ENCODE measurements around the gene BABAM2. TPM values are rescaled to one million over a fixed set of nuclear protein-coding genes. Genes with fewer than 3 reads are reported as not detected.

Gene BABAM2
- total RNA-seq, 4 donors from 2014 or later: 57.2 to 72.2 (median 67.5) TPM

DNA sequence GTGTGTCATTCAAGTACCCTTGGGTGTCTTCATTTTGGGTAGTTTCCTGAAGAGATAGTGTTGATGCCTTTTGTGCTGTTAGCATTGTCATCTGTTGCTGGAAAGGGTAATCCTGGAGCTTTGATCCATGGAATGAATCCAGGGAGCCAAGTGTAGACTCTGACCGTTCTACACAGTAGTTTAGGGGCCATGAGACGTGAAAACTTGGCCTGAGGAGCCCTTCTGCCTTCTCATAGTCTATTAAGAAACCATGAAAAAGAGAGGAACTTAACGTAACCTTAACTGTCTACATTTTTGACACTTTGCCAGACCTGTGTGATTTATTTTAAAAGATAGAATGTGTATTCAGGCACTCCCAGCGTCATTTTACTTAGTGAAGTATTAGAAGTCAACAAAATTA, 194.0 kb downstream of the BABAM2 start:
- no peak for ATAC-seq
- in situ Hi-C loops (cut with MboI; ENCODE audit: low sequenced_read_pairs in 4 of 4): no loop called here

DNA sequence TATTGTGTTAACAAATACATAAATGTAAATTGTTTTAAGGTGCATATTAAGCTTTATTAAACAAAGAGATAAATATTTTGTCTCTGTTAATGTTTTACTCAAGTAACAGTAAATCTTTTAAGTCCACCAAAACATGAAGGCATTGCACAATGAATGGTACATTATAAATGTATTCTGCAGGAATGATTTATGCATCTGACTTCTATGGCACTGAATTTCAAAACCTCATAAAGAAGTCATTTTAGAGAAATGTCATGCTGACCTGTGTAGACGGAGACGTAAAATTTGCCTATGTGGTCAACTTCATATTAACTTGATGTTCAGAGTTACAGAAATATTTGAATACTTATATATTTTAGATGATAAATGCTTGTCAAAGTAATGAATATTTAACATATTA, 194.7 kb downstream of the BABAM2 start:
- Histone ChIP-seq H3K4me3 (no peak overlapping the region), H3K9me3 (no peaks in the 10 kb centered on the region), H3K36me3 (no peaks in the 10 kb centered on the region), H3K27ac (no peak overlapping the region), H3K4me1 (peaks cover 9 to 21% of the 10 kb centered on the region in 2 donors), H3K27me3 (no peaks in the 10 kb centered on the region)
- no peak for TF ChIP-seq POLR2A (IDR thresholded peaks at IDR 0.05)
- TF ChIP-seq, protein P1, sequence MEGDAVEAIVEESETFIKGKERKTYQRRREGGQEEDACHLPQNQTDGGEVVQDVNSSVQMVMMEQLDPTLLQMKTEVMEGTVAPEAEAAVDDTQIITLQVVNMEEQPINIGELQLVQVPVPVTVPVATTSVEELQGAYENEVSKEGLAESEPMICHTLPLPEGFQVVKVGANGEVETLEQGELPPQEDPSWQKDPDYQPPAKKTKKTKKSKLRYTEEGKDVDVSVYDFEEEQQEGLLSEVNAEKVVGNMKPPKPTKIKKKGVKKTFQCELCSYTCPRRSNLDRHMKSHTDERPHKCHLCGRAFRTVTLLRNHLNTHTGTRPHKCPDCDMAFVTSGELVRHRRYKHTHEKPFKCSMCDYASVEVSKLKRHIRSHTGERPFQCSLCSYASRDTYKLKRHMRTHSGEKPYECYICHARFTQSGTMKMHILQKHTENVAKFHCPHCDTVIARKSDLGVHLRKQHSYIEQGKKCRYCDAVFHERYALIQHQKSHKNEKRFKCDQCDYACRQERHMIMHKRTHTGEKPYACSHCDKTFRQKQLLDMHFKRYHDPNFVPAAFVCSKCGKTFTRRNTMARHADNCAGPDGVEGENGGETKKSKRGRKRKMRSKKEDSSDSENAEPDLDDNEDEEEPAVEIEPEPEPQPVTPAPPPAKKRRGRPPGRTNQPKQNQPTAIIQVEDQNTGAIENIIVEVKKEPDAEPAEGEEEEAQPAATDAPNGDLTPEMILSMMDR (IDR thresholded peaks at IDR 0.05 in 4 of 5, conservative IDR thresholded peaks at IDR 0.05 in 1 of 5): no peak
- intact Hi-C loops (cut with DNase I; ENCODE audit: low total_unique reads) (no loop called here), in situ Hi-C loops (cut with MboI; ENCODE audit: low sequenced_read_pairs in 4 of 4) (no loop called here)
- ATAC-seq (no peak), DNase-seq (no peak)

More for the DNA sequence above, 194.0 kb downstream of the BABAM2 start:
- Histone ChIP-seq H3K36me3 (no peaks in the 10 kb centered on the region), H3K27ac (no peak overlapping the region), H3K4me3 (no peak overlapping the region), H3K9me3 (no peaks in the 10 kb centered on the region), H3K4me1 (peaks cover 9 to 23% of the 10 kb centered on the region in 2 donors), H3K27me3 (no peaks in the 10 kb centered on the region)
- TF ChIP-seq POLR2A (IDR thresholded peaks at IDR 0.05): no peak
- TF ChIP-seq, protein P1 (IDR thresholded peaks at IDR 0.05 in 4 of 5, conservative IDR thresholded peaks at IDR 0.05 in 1 of 5): no peak
- no peak for DNase-seq
- intact Hi-C loops (cut with DNase I; ENCODE audit: low total_unique reads): no loop called here

DNA sequence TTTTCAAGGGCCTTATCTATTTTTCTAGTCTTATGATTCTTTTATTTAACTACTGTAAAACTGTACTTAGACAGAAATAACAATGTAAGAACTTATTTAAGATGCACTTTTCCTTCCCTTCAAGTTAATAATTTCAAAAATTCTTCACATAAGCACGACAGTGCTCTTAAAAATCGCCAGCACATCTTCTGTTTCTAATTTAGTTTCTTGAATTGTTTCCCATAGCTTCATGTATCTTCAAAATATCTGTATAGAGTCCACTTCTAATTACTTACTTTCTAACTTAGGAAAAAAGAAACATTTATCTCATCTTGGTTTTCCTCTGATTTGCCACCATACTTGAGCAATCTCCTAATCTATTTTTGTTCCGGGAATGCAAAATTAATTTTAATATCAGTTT, 196.1 kb downstream of the BABAM2 start:
- H3K27me3 ChIP-seq: no peaks in the 10 kb centered on the region
- no peak for DNase-seq
- no peak overlapping the region for H3K27ac ChIP-seq
- TF ChIP-seq, protein P1 (IDR thresholded peaks at IDR 0.05 in 4 of 5, conservative IDR thresholded peaks at IDR 0.05 in 1 of 5): no peak
- TF ChIP-seq POLR2A (IDR thresholded peaks at IDR 0.05): no peak
- no peak for ATAC-seq
- peaks cover 9 to 10% of the 10 kb centered on the region in 2 donors for H3K4me1 ChIP-seq
- no peaks in the 10 kb centered on the region for H3K9me3 ChIP-seq
- in situ Hi-C loops (cut with MboI; ENCODE audit: low sequenced_read_pairs in 4 of 4): no loop called here
- intact Hi-C loops (cut with DNase I; ENCODE audit: low total_unique reads): no loop called here
- no peak overlapping the region for H3K4me3 ChIP-seq
- no peaks in the 10 kb centered on the region for H3K36me3 ChIP-seq

DNA sequence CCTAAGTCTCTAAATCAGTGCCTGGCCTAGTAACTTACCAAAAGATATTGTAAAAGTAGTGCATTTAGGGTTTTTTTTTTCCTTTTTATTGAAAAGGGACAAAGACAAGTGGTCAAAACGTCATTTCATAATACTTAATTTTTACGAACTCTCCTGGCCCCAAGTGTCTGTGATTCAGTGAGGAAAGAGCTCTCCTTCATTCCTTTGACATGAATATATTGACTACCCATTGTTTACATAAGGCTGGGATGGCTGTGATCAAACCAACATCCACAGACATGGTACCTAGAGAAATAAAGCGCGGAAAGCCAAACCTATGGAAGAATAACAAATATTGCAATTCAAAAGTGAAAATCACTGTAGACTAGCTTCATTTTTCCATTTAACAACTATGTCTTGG, 198.4 kb downstream of the BABAM2 start:
- TF ChIP-seq, protein P1 (IDR thresholded peaks at IDR 0.05 in 4 of 5, conservative IDR thresholded peaks at IDR 0.05 in 1 of 5): no peak
- no peak for TF ChIP-seq POLR2A (IDR thresholded peaks at IDR 0.05)
- Histone ChIP-seq H3K27me3 (no peaks in the 10 kb centered on the region), H3K4me1 (peaks cover 9 to 10% of the 10 kb centered on the region in 2 donors), H3K36me3 (no peaks in the 10 kb centered on the region), H3K27ac (no peak overlapping the region), H3K4me3 (no peak overlapping the region), H3K9me3 (no peaks in the 10 kb centered on the region)
- intact Hi-C loops (cut with DNase I; ENCODE audit: low total_unique reads): no loop called here
- in situ Hi-C loops (cut with MboI; ENCODE audit: low sequenced_read_pairs in 4 of 4): no loop called here
- DNase-seq (no peak), ATAC-seq (no peak)

DNA sequence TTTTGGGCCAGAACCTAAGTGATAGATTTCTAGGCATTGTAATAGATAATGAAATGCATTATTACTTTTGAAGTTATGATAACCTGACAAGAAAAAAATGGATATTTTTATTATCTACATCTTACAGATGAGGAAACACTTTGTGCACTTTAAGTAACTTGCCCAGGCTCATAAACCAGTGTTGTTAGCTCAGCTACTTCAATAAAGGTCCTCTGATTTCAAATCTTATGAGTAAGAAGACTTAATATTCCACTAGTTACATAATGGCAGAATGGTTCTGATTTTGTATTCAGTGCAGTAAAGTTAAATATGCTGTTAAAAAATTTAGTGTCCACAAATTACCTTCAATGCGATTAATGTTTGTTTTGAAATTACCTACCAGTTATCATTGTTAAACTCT, 199.0 kb downstream of the BABAM2 start:
- no peak for ATAC-seq
- no peaks in the 10 kb centered on the region for H3K36me3 ChIP-seq

More for the DNA sequence above, 199.0 kb downstream of the BABAM2 start:
- intact Hi-C loops (cut with DNase I; ENCODE audit: low total_unique reads) (no loop called here), in situ Hi-C loops (cut with MboI; ENCODE audit: low sequenced_read_pairs in 4 of 4) (no loop called here)
- no peak overlapping the region for H3K27ac ChIP-seq
- DNase-seq: no peak
- peaks cover 6 to 8% of the 10 kb centered on the region in 2 donors for H3K4me1 ChIP-seq
- no peak overlapping the region for H3K4me3 ChIP-seq
- TF ChIP-seq POLR2A (IDR thresholded peaks at IDR 0.05): no peak
- TF ChIP-seq, protein P1 (IDR thresholded peaks at IDR 0.05 in 4 of 5, conservative IDR thresholded peaks at IDR 0.05 in 1 of 5): no peak
- H3K9me3 ChIP-seq: no peaks in the 10 kb centered on the region
- no peaks in the 10 kb centered on the region for H3K27me3 ChIP-seq

Data from gastrocnemius medialis (tissue), 4 donors.